Upper lobe of left lung (tissue), 6 donors: Measurements from ENCODE around the gene ABHD16B. TPM values are rescaled to one million over a fixed set of nuclear protein-coding genes. Genes with fewer than 3 reads are reported as not detected.

ENCODE experiments used
- ATAC-seq, 2 donors: fragments of 200-7000 bp; cut with Tn5 transposase; one replicate each; pipeline ENCODE4 v1.9.1; 2022; ENCODE audit warnings: mild to moderate bottlenecking in 2 of 2, moderate library complexity in 2 of 2; ENCODE audit not compliant: low FRiP score in 2 of 2
- DNase-seq, 2 donors: peaks; one replicate each; pipeline ENCODE4 v3.0.0-alpha.2; 2019 to 2020
- H3K27ac ChIP-seq, 4 donors: fragments of 200-600 bp; sonication (generic); one replicate each; pipeline ENCODE4 v1.5.1; 2016 to 2019
- H3K27me3 ChIP-seq, 4 donors: fragments of 200-600 bp; sonication (generic); one replicate each; pipeline ENCODE4 v1.5.1; 2017 to 2019
- H3K36me3 ChIP-seq, 4 donors: fragments of 200-600 bp; sonication (generic); one replicate each; pipeline ENCODE4 v1.5.1; 2016 to 2019
- H3K4me1 ChIP-seq, 4 donors: fragments of 200-600 bp; sonication (generic); one replicate each; pipeline ENCODE4 v1.5.1; 2018 to 2019
- H3K4me3 ChIP-seq, 4 donors: fragments of 200-600 bp; sonication (generic); one replicate each; pipeline ENCODE4 v1.5.1; 2017 to 2019; ENCODE audit warnings: mild to moderate bottlenecking in 2 of 4, moderate library complexity in 1 of 4
- H3K9me3 ChIP-seq, 4 donors: fragments of 200-600 bp; sonication (generic); one replicate each; pipeline ENCODE4 v1.5.1; 2018 to 2019
- CTCF ChIP-seq, 6 experiments: fragments of 450-650 bp in 4 of 6; fragments of 200-600 bp in 2 of 6; sonication (generic) in 2 of 6; IDR thresholded peaks; one replicate each; pipeline ENCODE4 v1.5.1; 2016 to 2019; ENCODE audit warnings: antibody characterized with exemption in 6 of 6
- EP300 ChIP-seq, 4 donors: sonication (generic); formaldehyde crosslinking; IDR thresholded peaks; one replicate each; pipeline ENCODE4 v1.5.1; 2017; ENCODE audit warnings: antibody characterized with exemption in 4 of 4, control low read depth in 2 of 4
- POLR2A ChIP-seq, 4 donors: fragments of 450-650 bp; IDR thresholded peaks; one replicate each; pipeline ENCODE4 v1.5.1; 2016 to 2017; ENCODE audit warnings: antibody characterized with exemption in 4 of 4, mild to moderate bottlenecking in 2 of 4
- POLR2AphosphoS5 ChIP-seq, 2 donors: sonication (generic); formaldehyde crosslinking; IDR thresholded peaks; one replicate each; pipeline ENCODE4 v1.5.1; 2017; ENCODE audit warnings: antibody characterized with exemption in 2 of 2
- WGBS, 2 donors: methylation state at CpG; one replicate each; pipeline ENCODE4 v1.1.5; 2017 to 2018; 5-methylcytosine and 5-hydroxymethylcytosine counted together
- total RNA-seq, 6 donors: library from RNA; depleted of rRNA in 4 of 6; stranded (reverse); fragments of >200 nt in 4 of 6; gene quantifications; one replicate each; pipeline versions ENCODE4 v1.1.0 to v1.2.1, GENCODE V29; 2016 to 2021
- donor health status: DM: no; HTN: no; CAD: no; lungs with moderate emphysema.
- donor health status: DM: no; HTN: yes; CAD: no; lungs with severe emphysema.

The ABHD16B gene
- total RNA-seq, 6 donors from 2014 or later: 0.23 TPM; not detected in 5

- H3K27ac ChIP-seq: peak overlapping the region in 3 of 4 donors; percentile 52 to 84 (median 83)
- H3K4me1 ChIP-seq: peaks cover 37 to 51% (median 41%) of the 10 kb centered on the region in 4 donors
- TF ChIP-seq CTCF (IDR thresholded peaks at IDR 0.05) (no peak), EP300 (IDR thresholded peaks at IDR 0.05) (no peak), POLR2A (IDR thresholded peaks at IDR 0.05) (no peak), POLR2AphosphoS5 (IDR thresholded peaks at IDR 0.05) (no peak)
- no peaks in the 10 kb centered on the region for H3K9me3 ChIP-seq
- DNase-seq (no peak), ATAC-seq (no peak)
- peaks cover 0 to 19% (median 0%) of the 10 kb centered on the region in 4 donors for H3K27me3 ChIP-seq
- no peaks in the 10 kb centered on the region for H3K36me3 ChIP-seq
- no peak overlapping the region for H3K4me3 ChIP-seq
- WGBS, 2 donors: 36 to 39% methylated on average over 2 to 15 of the region's 16 CpGs
These were observed 17.5 kb upstream of the ABHD16B start for GRCh38 chr20:63843778-63844177.

- H3K27ac ChIP-seq: peak overlapping the region; percentile 32 to 84 (median 68)
- 38 to 43% methylated on average over 3 to 5 of the region's 9 CpGs for WGBS, 2 donors
- H3K36me3 ChIP-seq: no peaks in the 10 kb centered on the region
- H3K4me3 ChIP-seq: no peak overlapping the region
- H3K9me3 ChIP-seq: no peaks in the 10 kb centered on the region
- H3K4me1 ChIP-seq: peaks cover 37 to 51% (median 41%) of the 10 kb centered on the region in 4 donors
- TF ChIP-seq EP300 (IDR thresholded peaks at IDR 0.05) (peak in 1 of 4 donors; percentile 80), POLR2AphosphoS5 (IDR thresholded peaks at IDR 0.05) (peak in 1 of 2 donors; percentile 35), CTCF (IDR thresholded peaks at IDR 0.05) (no peak)
- DNase-seq (peak in 1 of 2 donors; percentile 55), ATAC-seq (peak in 1 of 2 donors; percentile 30)
- H3K27me3 ChIP-seq: peaks cover 0 to 19% (median 0%) of the 10 kb centered on the region in 4 donors
These were observed 16.7 kb upstream of the ABHD16B start for GRCh38 chr20:63844511-63844991.

- WGBS, 2 donors: 0 to 5% methylated on average over 8 to 22 of the region's 24 CpGs
- Histone ChIP-seq H3K4me1 (peaks cover 37 to 51% (median 41%) of the 10 kb centered on the region in 4 donors), H3K27ac (peak overlapping the region; percentile 58 to 84 (median 81)), H3K9me3 (no peaks in the 10 kb centered on the region), H3K4me3 (no peak overlapping the region), H3K27me3 (peaks cover 0 to 19% (median 0%) of the 10 kb centered on the region in 4 donors), H3K36me3 (no peaks in the 10 kb centered on the region)
- ATAC-seq (peak in 1 of 2 donors; percentile 40), DNase-seq (peak in 1 of 2 donors; percentile 80)
- TF ChIP-seq EP300 (IDR thresholded peaks at IDR 0.05): no peak
- TF ChIP-seq POLR2AphosphoS5 (IDR thresholded peaks at IDR 0.05): peak in 1 of 2 donors; percentile 24
- no peak for TF ChIP-seq POLR2A (IDR thresholded peaks at IDR 0.05)
- no peak for TF ChIP-seq CTCF (IDR thresholded peaks at IDR 0.05)
These were observed 15.0 kb upstream of the ABHD16B start for GRCh38 chr20:63846128-63846771.

GRCh38 chr20:63846888-63847236 lies 14.4 kb upstream of the ABHD16B start:
- WGBS, 2 donors: 31 to 35% methylated on average over 3 of the region's 3 CpGs
- DNase-seq (no peak), ATAC-seq (no peak)
- TF ChIP-seq CTCF (IDR thresholded peaks at IDR 0.05) (no peak), EP300 (IDR thresholded peaks at IDR 0.05) (no peak), POLR2A (IDR thresholded peaks at IDR 0.05) (no peak), POLR2AphosphoS5 (IDR thresholded peaks at IDR 0.05) (no peak)
- H3K27ac ChIP-seq: peak overlapping the region; percentile 58 to 84 (median 81)
- peaks cover 37 to 51% (median 41%) of the 10 kb centered on the region in 4 donors for H3K4me1 ChIP-seq
- no peaks in the 10 kb centered on the region for H3K36me3 ChIP-seq
- H3K9me3 ChIP-seq: no peaks in the 10 kb centered on the region
- peaks cover 0 to 19% (median 0%) of the 10 kb centered on the region in 4 donors for H3K27me3 ChIP-seq
- no peak overlapping the region for H3K4me3 ChIP-seq
